AG09319 (cell line): ENCODE measurements around the gene XDH.

Source experiments
- DNase-seq: peaks from one replicate; pipeline ENCODE4 v3.0.0-alpha.2; 2010; ENCODE audit warnings: low read depth; ENCODE audit errors: extremely low read depth
- CTCF ChIP-seq: IDR thresholded peaks from 2 replicates; pipeline ENCODE4 v1.5.1; 2011; ENCODE audit warnings: low read depth, mild to moderate bottlenecking, inconsistent platforms, low read length, moderate library complexity

XDH gene

GRCh38 chr2:31414601-31415241, at the start of gene XDH:
XDH (minus strand) TSS chr2:31414742; CDS start chr2:31414666, 76 bp downstream.
- no peak for TF ChIP-seq CTCF
- no peak for DNase-seq

- DNase-seq: no peak
- TF ChIP-seq CTCF: no peak
These were observed 43.1 kb upstream of the XDH start for GRCh38 chr2:31457651-31458050.

- no peak for DNase-seq
- TF ChIP-seq CTCF: no peak
These were observed 32.3 kb upstream of the XDH start for GRCh38 chr2:31446848-31447247.

GRCh38 chr2:31442376-31442775, 27.8 kb upstream of the XDH start:
- no peak for DNase-seq
- no peak for TF ChIP-seq CTCF

- TF ChIP-seq CTCF: no peak
- DNase-seq: peak; percentile 63
These were observed 26.2 kb upstream of the XDH start for GRCh38 chr2:31440764-31441163.

- DNase-seq: no peak
- TF ChIP-seq CTCF: peak; percentile 30
These were observed 20.4 kb upstream of the XDH start for GRCh38 chr2:31434911-31435310.

GRCh38 chr2:31433541-31433940, 19.0 kb upstream of the XDH start:
- no peak for DNase-seq
- no peak for TF ChIP-seq CTCF
